ENCODE results near the gene TBL3.

TBL3 gene

GRCh38 chr16:1993731-1994131, 21.9 kb downstream of the TBL3 start:
- no peak for DNase-seq (ENCODE audit: extremely low spot score)
- ChIA-PET POLR2A (interaction anchor here (1.0 kb wide), 2 partner anchors 8 to 10 kb away, joined by 3 read pairs; no protein-coding TSS in a partner anchor), CTCF (interaction anchor here (0.6 to 3.6 kb wide), 4 partner anchors 10 to 128 kb away, joined by 3 to 13 read pairs (median 5); no protein-coding TSS in a partner anchor)
- TF ChIP-seq BHLHE40 (IDR thresholded peaks at IDR 0.05; ENCODE audit: borderline replicate concordance) (no peak), FOXA1 (IDR thresholded peaks at IDR 0.05) (no peak), ZNF384 (IDR thresholded peaks at IDR 0.05) (no peak)

GRCh38 chr16:1997494-1998359, 25.9 kb downstream of the TBL3 start:
- no peak for TF ChIP-seq FOXA1 (IDR thresholded peaks at IDR 0.05)
- TF ChIP-seq SP1 (IDR thresholded peaks at IDR 0.05), result no peak
- TF ChIP-seq LEF1 (IDR thresholded peaks at IDR 0.05; ENCODE audit: borderline replicate concordance), result no peak
- TF ChIP-seq ARNT (IDR thresholded peaks at IDR 0.05), result no peak
- TF ChIP-seq ZNF384 (IDR thresholded peaks at IDR 0.05), result no peak
- TF ChIP-seq SUZ12 (IDR thresholded peaks at IDR 0.05), result no peak
- DNase-seq (ENCODE audit: extremely low spot score), result no peak
- ChIA-PET CTCF (interaction anchor here (0.8 kb wide), 1 partner anchor 19 kb away, joined by 4 read pairs; no protein-coding TSS in a partner anchor), POLR2A (interaction anchor here (0.8 to 2.5 kb wide), 3 partner anchors 9 to 33 kb away, joined by 3 to 8 read pairs (median 3); partner anchors contain the start of gene RPS2)

GRCh38 chr16:1998360-1998835, 26.5 kb downstream of the TBL3 start:
- ChIA-PET POLR2A (interaction anchor here (1.4 to 1.7 kb wide), 2 partner anchors 10 to 34 kb away, joined by 3 to 6 read pairs; partner anchors contain the start of gene RPS2), CTCF (no interaction called here)
- TF ChIP-seq PKNOX1 (IDR thresholded peaks at IDR 0.05), result no peak
- TF ChIP-seq HDGF (IDR thresholded peaks at IDR 0.05; ENCODE audit: borderline replicate concordance), result no peak
- no peak for TF ChIP-seq ZNF384 (IDR thresholded peaks at IDR 0.05)
- no peak for TF ChIP-seq LEF1 (IDR thresholded peaks at IDR 0.05; ENCODE audit: borderline replicate concordance)
- DNase-seq (ENCODE audit: extremely low spot score), result no peak

- no peak for DNase-seq (ENCODE audit: extremely low spot score)
- ChIA-PET CTCF (no interaction called here), POLR2A (interaction anchor here (1.4 to 1.7 kb wide), 2 partner anchors 10 to 35 kb away, joined by 3 to 6 read pairs; partner anchors contain the start of gene RPS2)
- TF ChIP-seq NFRKB (IDR thresholded peaks at IDR 0.05), result no peak
- TF ChIP-seq SP1 (IDR thresholded peaks at IDR 0.05), result no peak
- no peak for TF ChIP-seq FOXK2 (IDR thresholded peaks at IDR 0.05)
- no peak for TF ChIP-seq FOXA1 (IDR thresholded peaks at IDR 0.05)
- no peak for TF ChIP-seq FOXM1 (IDR thresholded peaks at IDR 0.05; ENCODE audit: borderline replicate concordance)
These were observed 27.3 kb downstream of the TBL3 start for GRCh38 chr16:1998852-1999801.

- POLR2A ChIA-PET, result interaction anchor here (1.7 kb wide), 1 partner anchor 9 kb away, joined by 6 read pairs; no protein-coding TSS in a partner anchor
- DNase-seq (ENCODE audit: extremely low spot score), result no peak
- TF ChIP-seq SUZ12 (IDR thresholded peaks at IDR 0.05), result no peak
- TF ChIP-seq FOXA1 (IDR thresholded peaks at IDR 0.05), result no peak
- TF ChIP-seq LEF1 (IDR thresholded peaks at IDR 0.05; ENCODE audit: borderline replicate concordance), result no peak
- TF ChIP-seq NFRKB (IDR thresholded peaks at IDR 0.05), result no peak
- no peak for TF ChIP-seq CTBP1 (IDR thresholded peaks at IDR 0.05; ENCODE audit: borderline replicate concordance)
- no peak for TF ChIP-seq L3MBTL2 (conservative IDR thresholded peaks at IDR 0.05)
- TF ChIP-seq ARNT (IDR thresholded peaks at IDR 0.05), result no peak
- TF ChIP-seq BHLHE40 (IDR thresholded peaks at IDR 0.05; ENCODE audit: borderline replicate concordance), result no peak
- TF ChIP-seq PKNOX1 (IDR thresholded peaks at IDR 0.05), result no peak
- TF ChIP-seq FOXM1 (IDR thresholded peaks at IDR 0.05; ENCODE audit: borderline replicate concordance), result no peak
- no peak for TF ChIP-seq ZNF384 (IDR thresholded peaks at IDR 0.05)
- TF ChIP-seq ELF4 (IDR thresholded peaks at IDR 0.05), result no peak
- TF ChIP-seq TARDBP (IDR thresholded peaks at IDR 0.05), result no peak
- no peak for TF ChIP-seq SP1 (IDR thresholded peaks at IDR 0.05)
- CTCF ChIA-PET, result no interaction called here
These were observed 28.1 kb downstream of the TBL3 start for GRCh38 chr16:1999866-2000514.

GRCh38 chr16:2001035-2001434, 29.2 kb downstream of the TBL3 start:
- DNase-seq (ENCODE audit: extremely low spot score), result no peak
- CTCF ChIA-PET, result no interaction called here
- POLR2A ChIA-PET, result interaction anchor here (1.4 kb wide), 1 partner anchor 36 kb away, joined by 3 read pairs; the partner anchor contains the start of gene RPS2
- no peak for TF ChIP-seq PKNOX1 (IDR thresholded peaks at IDR 0.05)
- no peak for TF ChIP-seq ARNT (IDR thresholded peaks at IDR 0.05)
- TF ChIP-seq SUZ12 (IDR thresholded peaks at IDR 0.05), result no peak
- TF ChIP-seq BHLHE40 (IDR thresholded peaks at IDR 0.05; ENCODE audit: borderline replicate concordance), result no peak
- no peak for TF ChIP-seq CTBP1 (IDR thresholded peaks at IDR 0.05; ENCODE audit: borderline replicate concordance)
- TF ChIP-seq FOXM1 (IDR thresholded peaks at IDR 0.05; ENCODE audit: borderline replicate concordance), result no peak
- TF ChIP-seq ZNF384 (IDR thresholded peaks at IDR 0.05), result no peak
- TF ChIP-seq FOXK2 (IDR thresholded peaks at IDR 0.05), result no peak
- TF ChIP-seq L3MBTL2 (conservative IDR thresholded peaks at IDR 0.05), result no peak
- no peak for TF ChIP-seq HDGF (IDR thresholded peaks at IDR 0.05; ENCODE audit: borderline replicate concordance)
- no peak for TF ChIP-seq ELF4 (IDR thresholded peaks at IDR 0.05)

All from HEK293T (cell line).